K562 (cell line): ENCODE measurements around the gene TYRO3. TPM values are rescaled to one million over a fixed set of nuclear protein-coding genes. Genes with fewer than 3 reads are reported as not detected.

Experiments
- ATAC-seq: fragments of 200-7000 bp; cut with Tn5 transposase; 3 replicates; pipeline ENCODE4 v1.9.1; 2020; ENCODE audit warnings: moderate library complexity
- BruUV-seq: library from RNA; stranded (reverse); fragments of 400-500 nt; replicated peaks from 2 replicates; lab custom pipeline; 2021; lab: Mats Ljungman, UMichigan
- CTCF ChIA-PET: fragments of 300-600 bp; formaldehyde crosslinking; extraction: SDS; loops from one replicate; lab custom pipeline; 2021; ENCODE audit warnings: low intra/inter-chr PET ratio; lab: Yijun Ruan, JAX
- POLR2A ChIA-PET: fragments of 300-600, 350-650 bp; sonication (Branson Sonifier 250); formaldehyde crosslinking; extraction: SDS; loops from one replicate; lab custom pipeline; 2021; ENCODE audit warnings: antibody characterized with exemption, inconsistent platforms; lab: Yijun Ruan, JAX
- DNase-seq, 4 experiments: peaks; one replicate each; pipeline versions ENCODE4 v3.0.0 to v3.0.0-alpha.2; 2011 to 2018; ENCODE audit warnings: low spot score in 3 of 4, mixed read lengths in 3 of 4; ENCODE audit errors: extremely low read depth in 1 of 4
- FAIRE-seq: peaks from 2 replicates; lab custom pipeline; 2011; peaks lifted over from hg19 to GRCh38; lab: Jason Lieb, UNC
- H2AFZ ChIP-seq: 2 replicates; pipeline ENCODE4 v1.6.0; 2011; ENCODE audit warnings: low read depth, low read length, control low read depth, inconsistent platforms
- H3K27ac ChIP-seq: fragments of 200-600 bp; 3 replicates; pipeline ENCODE4 v1.8.0; 2011; ENCODE audit warnings: low read depth, mild to moderate bottlenecking, control low read depth, inconsistent platforms, low read length, moderate library complexity, mixed read lengths; ENCODE audit errors: extremely low read depth
- H3K27me3 ChIP-seq, 2 experiments: fragments of 300-600 bp in 1 of 2; 2 replicates in 1 of 2; 3 replicates in 1 of 2; pipeline versions ENCODE4 v1.6.0 to v1.8.0; 2011; ENCODE audit warnings: inconsistent platforms in 2 of 2, low read length in 2 of 2, mild to moderate bottlenecking in 1 of 2, mixed read lengths in 1 of 2, moderate library complexity in 1 of 2; ENCODE audit not compliant: control insufficient read depth in 2 of 2, insufficient read depth in 2 of 2
- H3K36me3 ChIP-seq: fragments of 300-600 bp; 3 replicates; pipeline ENCODE4 v1.8.0; 2011; ENCODE audit warnings: mild to moderate bottlenecking, low read length, inconsistent platforms; ENCODE audit not compliant: control insufficient read depth, insufficient read depth
- H3K4me1 ChIP-seq, 2 experiments: fragments of 200-600 bp in 1 of 2; replicated peaks in 1 of 2; 2 replicates in 1 of 2; 3 replicates in 1 of 2; pipeline versions ENCODE4 v1.5.1 to v1.8.0; 2011; ENCODE audit warnings: inconsistent platforms in 2 of 2, low read length in 2 of 2, mild to moderate bottlenecking in 1 of 2, mixed read lengths in 1 of 2, moderate library complexity in 1 of 2; ENCODE audit not compliant: control insufficient read depth in 2 of 2, insufficient read depth in 2 of 2
- H3K4me2 ChIP-seq: 2 replicates; pipeline ENCODE4 v1.6.1; 2011; ENCODE audit warnings: low read length, control low read depth, inconsistent platforms, mixed read lengths; ENCODE audit not compliant: insufficient read depth
- H3K4me3 ChIP-seq: fragments of 200-600 bp; sonication (generic), shearing (Covaris generic); 2 replicates; pipeline ENCODE4 v1.5.1; 2016; ENCODE audit warnings: control low read depth, inconsistent platforms
- H3K79me2 ChIP-seq: fragments of 200-600 bp; 3 replicates; pipeline ENCODE4 v1.8.0; 2011; ENCODE audit warnings: low read length, inconsistent platforms; ENCODE audit not compliant: control insufficient read depth, insufficient read depth
- H3K9ac ChIP-seq, 2 experiments: 2 replicates each; pipeline versions ENCODE4 v1.6.0 to v1.6.1; 2011; ENCODE audit warnings: low read depth in 2 of 2, low read length in 2 of 2, control low read depth in 1 of 2, inconsistent platforms in 1 of 2, mild to moderate bottlenecking in 1 of 2, mixed read lengths in 1 of 2; ENCODE audit not compliant: insufficient read depth in 1 of 2
- H3K9me1 ChIP-seq: one replicate; pipeline ENCODE4 v1.6.0; 2011; ENCODE audit warnings: inconsistent platforms, mild to moderate bottlenecking, low read length, moderate library complexity; ENCODE audit not compliant: control insufficient read depth, insufficient read depth
- H3K9me3 ChIP-seq: replicated peaks from 2 replicates; pipeline ENCODE4 v1.5.1; 2011; ENCODE audit warnings: low read depth, low read length, inconsistent platforms; ENCODE audit not compliant: control insufficient read depth, insufficient read depth
- H4K20me1 ChIP-seq: replicated peaks from 2 replicates; pipeline ENCODE4 v1.6.1; 2011; ENCODE audit warnings: low read length, inconsistent platforms, mixed read lengths; ENCODE audit not compliant: control insufficient read depth, insufficient read depth
- ZBTB7A ChIP-seq: IDR thresholded peaks from 2 replicates; pipeline ENCODE4 v1.6.1; 2011; ENCODE audit warnings: low read depth, mild to moderate bottlenecking, low read length, moderate library complexity, borderline replicate concordance; ENCODE audit not compliant: control insufficient read depth
- ZFP30 ChIP-seq: fragments of 250-450 bp; sonication (Bioruptor Pico); IDR thresholded peaks from 2 replicates; pipeline ENCODE4 v1.8.0; 2022; ENCODE audit warnings: moderate library complexity, mild to moderate bottlenecking, inconsistent platforms, borderline replicate concordance
- ZNF274 ChIP-seq: IDR thresholded peaks from 2 replicates; pipeline ENCODE4 v1.6.1; 2011; ENCODE audit warnings: low read depth, mild to moderate bottlenecking, low read length, moderate library complexity, borderline replicate concordance
- ZNF717 ChIP-seq: fragments of 250-450 bp; sonication (Bioruptor Pico); IDR thresholded peaks from 2 replicates; pipeline ENCODE4 v1.5.0; 2021
- WGBS: fragments of 100-300 bp; shearing (Covaris generic); methylation state at CpG from one replicate; pipeline ENCODE4 v1.1.6; 2016; ENCODE audit warnings: low coverage, mixed read lengths; ENCODE audit not compliant: insufficient coverage; ENCODE audit errors: missing lambda C conversion rate; 5-methylcytosine and 5-hydroxymethylcytosine counted together
- in situ Hi-C: fragments of 300-500 bp; cut with MboI; formaldehyde crosslinking; loops from 4 replicates; pipeline ENCODE4 v1.15.0; 2018; ENCODE audit warnings: inconsistent platforms, mixed read lengths
- intact Hi-C: fragments of 100-400 bp; cut with micrococcal nuclease; formaldehyde crosslinking; loops from 2 replicates; pipeline ENCODE4 v1.14.2; 2022
- polyA plus RNA-seq, 8 experiments: library from polyadenylated mRNA; depleted of rRNA in 4 of 8; stranded (reverse) in 5 of 8; unstranded in 3 of 8; fragments of >200 nt; fragmentation: Nextera tagmentation in 2 of 8; fragmentation: Illumina TruSeq in 1 of 8; extraction: Ambion mirVana in 2 of 8; extraction: Trizol in 1 of 8; gene quantifications; 2 replicates each; pipeline versions ENCODE4 v1.2.1 to v1.2.3, GENCODE V29; 2011 to 2014; ENCODE audit warnings: inconsistent platforms in 1 of 8, missing spikeins in 1 of 8
- total RNA-seq, 7 experiments: library from RNA; depleted of rRNA in 6 of 7; stranded (reverse); fragments of >200 nt in 6 of 7; fragmentation: Illumina TruSeq in 2 of 7; extraction: Trizol in 2 of 7; gene quantifications; 2 replicates each; pipeline versions ENCODE4 v1.2.1 to v1.2.3, GENCODE V29; 2011 to 2021; ENCODE audit warnings: low replicate concordance in 1 of 7
- TF ChIP-seq, protein P1 (sequence below): sonication (generic); formaldehyde crosslinking; IDR thresholded peaks from 2 replicates; pipeline ENCODE4 v1.8.1; 2023; ENCODE audit warnings: mild to moderate bottlenecking, missing genetic modification reagents

Gene TYRO3
- total and polyA plus RNA-seq, 9 of the 15 experiments (the other 6 are each of a cell fraction or from before 2014, with no cell fraction given) = 2.6 to 39.6 (median 18.6) TPM

DNA sequence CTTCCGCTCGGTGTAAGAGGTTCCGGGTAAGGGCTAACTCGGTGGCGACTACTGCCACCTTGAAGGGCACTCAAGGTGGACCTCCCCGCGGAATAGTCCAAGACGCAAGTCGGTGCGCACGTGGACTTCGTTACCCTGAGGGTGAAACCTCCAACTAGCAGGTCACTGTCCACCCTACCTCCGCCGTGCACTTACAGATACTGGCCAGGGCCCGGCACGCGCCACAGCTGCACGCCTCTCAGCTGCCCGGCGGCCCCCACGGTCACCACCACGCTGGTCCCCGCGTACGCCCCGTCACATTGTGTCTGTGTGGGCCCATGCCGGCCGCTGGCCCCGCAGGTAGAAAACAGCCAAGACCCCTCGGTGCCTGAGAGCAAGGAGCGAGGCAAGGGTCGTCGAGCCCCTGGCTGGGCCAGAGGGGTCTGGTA is 46.5 kb upstream of the TYRO3 start:
- H3K4me1 ChIP-seq = peaks cover 9 to 30% of the 10 kb centered on the region in 2 experiments; a peak in 4 of 5 replicates
- no peak for ATAC-seq
- intact Hi-C loops = loop anchor here (2.0 kb wide), 1 partner anchor 18 kb away; no protein-coding TSS in a partner anchor
- H3K36me3 ChIP-seq = peaks cover 6% of the 10 kb centered on the region; the same call in 2 of the 3 replicates
- no peaks in the 10 kb centered on the region for H3K9me3 ChIP-seq
- WGBS = 88% methylated on average over 30 of the region's 33 CpGs
- peak overlapping the region; percentile 47 for H3K4me3 ChIP-seq
- in situ Hi-C loops = no loop called here
- ChIA-PET POLR2A (interaction anchor here (0.5 to 1.0 kb wide), 4 partner anchors 16 to 66 kb away, joined by 3 read pairs; partner anchors contain the start of gene ITPKA), CTCF (no interaction called here)
- H3K4me2 ChIP-seq = peak overlapping the region; percentile 85
- H4K20me1 ChIP-seq = no peaks in the 10 kb centered on the region
- DNase-seq = no peak
- H3K27ac ChIP-seq = peak overlapping the region; percentile 66; the same call in 1 of the 3 replicates
- no peaks in the 10 kb centered on the region; the same call in 2 of the 3 replicates for H3K79me2 ChIP-seq
- H3K9ac ChIP-seq = peak overlapping the region; percentile 67 to 89; a peak in 3 of 4 replicates
- FAIRE-seq = no peak
- no peaks in the 10 kb centered on the region for H3K27me3 ChIP-seq
- no TSS peak for BruUV-seq
- peak overlapping the region; percentile 97 for H2AFZ ChIP-seq
- TF ChIP-seq ZBTB7A = 0 out of 2 replicates have a peak, but pooled peaks have one; percentile 18
- TF ChIP-seq, protein P1, sequence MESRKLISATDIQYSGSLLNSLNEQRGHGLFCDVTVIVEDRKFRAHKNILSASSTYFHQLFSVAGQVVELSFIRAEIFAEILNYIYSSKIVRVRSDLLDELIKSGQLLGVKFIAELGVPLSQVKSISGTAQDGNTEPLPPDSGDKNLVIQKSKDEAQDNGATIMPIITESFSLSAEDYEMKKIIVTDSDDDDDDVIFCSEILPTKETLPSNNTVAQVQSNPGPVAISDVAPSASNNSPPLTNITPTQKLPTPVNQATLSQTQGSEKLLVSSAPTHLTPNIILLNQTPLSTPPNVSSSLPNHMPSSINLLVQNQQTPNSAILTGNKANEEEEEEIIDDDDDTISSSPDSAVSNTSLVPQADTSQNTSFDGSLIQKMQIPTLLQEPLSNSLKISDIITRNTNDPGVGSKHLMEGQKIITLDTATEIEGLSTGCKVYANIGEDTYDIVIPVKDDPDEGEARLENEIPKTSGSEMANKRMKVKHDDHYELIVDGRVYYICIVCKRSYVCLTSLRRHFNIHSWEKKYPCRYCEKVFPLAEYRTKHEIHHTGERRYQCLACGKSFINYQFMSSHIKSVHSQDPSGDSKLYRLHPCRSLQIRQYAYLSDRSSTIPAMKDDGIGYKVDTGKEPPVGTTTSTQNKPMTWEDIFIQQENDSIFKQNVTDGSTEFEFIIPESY (CRISPR knock-in tag) = peak; percentile 85
- no peak for TF ChIP-seq ZFP30 (CRISPR knock-in tag)
- TF ChIP-seq ZNF274 = no peak
- no peak for TF ChIP-seq ZNF717
- peaks cover 3% of the 10 kb centered on the region for H3K9me1 ChIP-seq
